Natural killer cell (primary cell): ENCODE data around the gene MBD5. TPM values are rescaled to one million over a fixed set of nuclear protein-coding genes. Genes with fewer than 3 reads are reported as not detected.

ENCODE experiments used
- ATAC-seq, 3 donors: fragments of 150-1000 bp in 2 of 3; fragments of 200-7000 bp in 1 of 3; cut with Tn5 transposase; 1 replicate in 1 of 3; 2 replicates in 2 of 3; pipeline ENCODE4 v1.10.0; 2021; ENCODE audit warnings: mild to moderate bottlenecking in 2 of 3, moderate library complexity in 2 of 3
- DNase-seq, 2 donors: peaks; one replicate each; pipeline versions ENCODE4 v3.0.0 to v3.0.0-alpha.2; 2013 to 2021; ENCODE audit warnings: mixed read lengths in 1 of 2
- H3K27ac ChIP-seq: one replicate; pipeline ENCODE4 v1.5.1; 2013; ENCODE audit warnings: mild to moderate bottlenecking, low read length
- H3K27me3 ChIP-seq: one replicate; pipeline ENCODE4 v1.6.1; 2013; ENCODE audit warnings: low read length; ENCODE audit not compliant: control insufficient read depth, insufficient read depth
- H3K36me3 ChIP-seq: one replicate; pipeline ENCODE4 v1.6.1; 2013; ENCODE audit warnings: low read length; ENCODE audit not compliant: control insufficient read depth, insufficient read depth
- H3K4me1 ChIP-seq: one replicate; pipeline ENCODE4 v1.6.1; 2013; ENCODE audit warnings: low read length; ENCODE audit not compliant: control insufficient read depth, insufficient read depth
- H3K4me3 ChIP-seq: one replicate; pipeline ENCODE4 v1.5.1; 2013; ENCODE audit warnings: low read length
- H3K9me3 ChIP-seq: one replicate; pipeline ENCODE4 v1.6.1; 2013; ENCODE audit warnings: low read length; ENCODE audit not compliant: control insufficient read depth, insufficient read depth
- H3K27ac Mint-ChIP-seq, 2 donors: one replicate each; pipeline ENCODE4 v1.8.0; 2022; ENCODE audit warnings: mild to moderate bottlenecking in 2 of 2, mixed read lengths in 2 of 2, moderate library complexity in 1 of 2
- H3K27me3 Mint-ChIP-seq, 2 donors: one replicate each; pipeline ENCODE4 v1.8.0; 2022; ENCODE audit warnings: low read depth in 2 of 2, mixed read lengths in 2 of 2
- H3K36me3 Mint-ChIP-seq: one replicate; pipeline ENCODE4 v1.8.0; 2022; ENCODE audit warnings: mixed read lengths
- H3K4me1 Mint-ChIP-seq, 2 donors: one replicate each; pipeline ENCODE4 v1.8.0; 2022; ENCODE audit warnings: mixed read lengths in 2 of 2
- H3K4me3 Mint-ChIP-seq: one replicate; pipeline ENCODE4 v1.8.0; 2022; ENCODE audit warnings: mild to moderate bottlenecking, moderate library complexity, mixed read lengths
- H3K9me3 Mint-ChIP-seq, 2 donors: one replicate each; pipeline ENCODE4 v1.8.0; 2022; ENCODE audit warnings: mixed read lengths in 2 of 2
- WGBS: methylation state at CpG from one replicate; pipeline ENCODE4 v1.1.7; 2013; ENCODE audit warnings: missing lambda C conversion rate; ENCODE audit not compliant: insufficient coverage; 5-methylcytosine and 5-hydroxymethylcytosine counted together
- intact Hi-C: fragments of 100-400 bp; cut with micrococcal nuclease; formaldehyde crosslinking; loops from one replicate; pipeline ENCODE4 v1.14.2; 2022
- total RNA-seq, 4 donors: library from RNA; stranded (reverse); fragments of 120-200 nt in 1 of 4; gene quantifications; one replicate each; pipeline versions ENCODE4 v1.2.3 to v1.2.4, GENCODE V29; 2013 to 2022
- TF ChIP-seq, protein P1 (sequence below): fragments of 200-600 bp; IDR thresholded peaks from one replicate; pipeline ENCODE4 v1.8.0; 2022; ENCODE audit warnings: antibody characterized with exemption

The MBD5 gene
- total RNA-seq, 3 donors from 2014 or later (not counting 1 experiment from before 2014, with no cell fraction given), result 83.8 to 96.3 (median 89.7) TPM

DNA sequence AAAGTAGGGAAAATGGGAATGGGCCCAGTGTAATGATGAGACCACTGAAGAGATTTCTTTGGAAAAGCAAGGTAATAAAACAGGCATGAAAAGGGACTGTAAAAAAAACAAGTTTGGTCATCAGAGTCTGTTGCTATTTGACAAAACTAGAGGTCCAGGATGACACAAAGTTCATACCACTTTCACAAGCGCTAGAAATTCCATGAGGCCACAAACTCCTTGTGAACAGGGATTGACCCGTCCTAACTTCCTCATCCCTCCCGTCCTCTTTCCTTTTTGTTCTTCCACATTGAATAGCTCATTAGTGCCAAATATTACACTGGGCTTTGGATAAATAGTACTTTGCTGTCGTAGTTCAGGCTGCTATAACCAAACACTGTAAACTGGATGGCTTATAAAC, 434.9 kb downstream of the MBD5 start:
- Mint-ChIP-seq H3K36me3 (no peaks in the 10 kb centered on the region), H3K27me3 (no peaks in the 10 kb centered on the region), H3K4me1 (no peaks in the 10 kb centered on the region), H3K4me3 (no peak overlapping the region), H3K9me3 (no peaks in the 10 kb centered on the region), H3K27ac (no peak overlapping the region)
- intact Hi-C loops, result no loop called here
- Histone ChIP-seq H3K36me3 (no peaks in the 10 kb centered on the region), H3K4me3 (no peak overlapping the region), H3K9me3 (no peaks in the 10 kb centered on the region), H3K27ac (no peak overlapping the region), H3K27me3 (no peaks in the 10 kb centered on the region), H3K4me1 (no peaks in the 10 kb centered on the region)
- 92% methylated on average over 4 of the region's 4 CpGs for WGBS
- no peak for DNase-seq
- TF ChIP-seq, protein P1, sequence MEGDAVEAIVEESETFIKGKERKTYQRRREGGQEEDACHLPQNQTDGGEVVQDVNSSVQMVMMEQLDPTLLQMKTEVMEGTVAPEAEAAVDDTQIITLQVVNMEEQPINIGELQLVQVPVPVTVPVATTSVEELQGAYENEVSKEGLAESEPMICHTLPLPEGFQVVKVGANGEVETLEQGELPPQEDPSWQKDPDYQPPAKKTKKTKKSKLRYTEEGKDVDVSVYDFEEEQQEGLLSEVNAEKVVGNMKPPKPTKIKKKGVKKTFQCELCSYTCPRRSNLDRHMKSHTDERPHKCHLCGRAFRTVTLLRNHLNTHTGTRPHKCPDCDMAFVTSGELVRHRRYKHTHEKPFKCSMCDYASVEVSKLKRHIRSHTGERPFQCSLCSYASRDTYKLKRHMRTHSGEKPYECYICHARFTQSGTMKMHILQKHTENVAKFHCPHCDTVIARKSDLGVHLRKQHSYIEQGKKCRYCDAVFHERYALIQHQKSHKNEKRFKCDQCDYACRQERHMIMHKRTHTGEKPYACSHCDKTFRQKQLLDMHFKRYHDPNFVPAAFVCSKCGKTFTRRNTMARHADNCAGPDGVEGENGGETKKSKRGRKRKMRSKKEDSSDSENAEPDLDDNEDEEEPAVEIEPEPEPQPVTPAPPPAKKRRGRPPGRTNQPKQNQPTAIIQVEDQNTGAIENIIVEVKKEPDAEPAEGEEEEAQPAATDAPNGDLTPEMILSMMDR, result no peak
- no peak for ATAC-seq

DNA sequence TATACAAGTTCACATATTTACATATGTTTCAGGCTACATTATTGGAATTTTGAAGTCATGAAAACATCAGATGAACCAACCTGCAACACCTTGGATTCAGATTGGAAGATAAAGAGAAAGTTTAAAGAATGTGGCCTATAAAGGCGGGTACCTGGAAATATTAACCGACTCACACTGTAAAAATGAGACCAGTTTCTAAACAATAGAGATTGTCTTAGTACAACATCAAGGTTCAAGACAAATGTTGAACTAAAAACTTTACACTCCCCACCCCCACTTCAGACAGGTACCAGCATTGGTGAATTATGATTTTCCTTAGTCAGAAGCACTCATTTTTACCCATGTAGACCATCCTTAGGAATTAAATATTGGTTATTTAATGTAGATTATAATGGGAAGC, 437.3 kb downstream of the MBD5 start:
- 100% methylated on average over 2 of the region's 2 CpGs for WGBS
- ATAC-seq (no peak), DNase-seq (no peak)
- H3K4me1 ChIP-seq, result no peaks in the 10 kb centered on the region
- TF ChIP-seq, protein P1, result no peak
- no peaks in the 10 kb centered on the region for H3K9me3 ChIP-seq
- Mint-ChIP-seq H3K27ac (no peak overlapping the region), H3K9me3 (no peaks in the 10 kb centered on the region), H3K36me3 (no peaks in the 10 kb centered on the region), H3K27me3 (no peaks in the 10 kb centered on the region), H3K4me1 (no peaks in the 10 kb centered on the region), H3K4me3 (no peak overlapping the region)
- H3K4me3 ChIP-seq, result no peak overlapping the region
- H3K36me3 ChIP-seq, result no peaks in the 10 kb centered on the region
- H3K27ac ChIP-seq, result no peak overlapping the region
- H3K27me3 ChIP-seq, result no peaks in the 10 kb centered on the region
- intact Hi-C loops, result no loop called here

DNA sequence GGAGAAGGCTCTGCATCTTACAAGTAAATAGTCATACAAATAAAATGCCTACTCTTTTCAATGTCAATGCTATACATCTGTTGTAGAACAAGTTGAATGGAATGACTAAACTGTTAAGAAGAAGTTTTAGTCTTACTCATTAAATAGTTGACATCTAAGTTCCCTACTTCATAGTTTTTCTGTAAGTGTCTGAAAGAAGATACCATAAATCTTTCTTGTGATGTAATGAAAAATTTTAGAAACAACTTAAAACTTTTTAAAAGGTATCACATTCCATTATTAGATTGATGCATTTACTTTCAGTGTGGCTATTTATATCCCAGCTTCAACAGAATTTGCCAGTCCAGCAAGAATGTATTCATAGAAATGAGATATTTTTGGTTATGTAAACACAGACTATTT, 438.5 kb downstream of the MBD5 start:
- Histone ChIP-seq H3K9me3 (no peaks in the 10 kb centered on the region), H3K4me3 (no peak overlapping the region), H3K36me3 (peaks cover 2% of the 10 kb centered on the region), H3K27me3 (no peaks in the 10 kb centered on the region), H3K27ac (no peak overlapping the region), H3K4me1 (no peaks in the 10 kb centered on the region)
- Mint-ChIP-seq H3K4me3 (no peak overlapping the region), H3K27ac (no peak overlapping the region), H3K27me3 (no peaks in the 10 kb centered on the region), H3K9me3 (no peaks in the 10 kb centered on the region), H3K36me3 (peaks cover 3% of the 10 kb centered on the region), H3K4me1 (no peaks in the 10 kb centered on the region)
- TF ChIP-seq, protein P1, result no peak
- intact Hi-C loops, result no loop called here
- DNase-seq (no peak), ATAC-seq (no peak)

DNA sequence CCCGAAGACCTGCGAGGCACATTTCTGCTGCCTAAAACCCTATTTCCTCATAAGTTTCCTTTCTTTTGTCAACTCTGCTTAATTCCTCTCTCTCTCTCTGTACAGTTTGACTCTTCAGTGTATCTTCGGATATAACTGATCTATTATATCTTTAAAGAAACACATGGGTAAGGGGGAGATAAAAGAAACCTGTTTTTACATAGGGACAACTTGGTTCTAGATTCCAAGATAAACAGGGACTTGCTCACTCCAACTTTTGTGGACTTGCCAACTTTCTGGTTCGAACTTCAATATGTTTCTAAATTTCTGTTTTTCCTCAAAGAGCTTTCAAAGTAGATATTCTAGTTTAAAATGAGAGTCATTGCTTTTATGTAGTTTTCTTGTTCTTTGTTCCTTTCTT, 441.0 kb downstream of the MBD5 start:
- Mint-ChIP-seq H3K27me3 (no peaks in the 10 kb centered on the region), H3K4me1 (no peaks in the 10 kb centered on the region), H3K4me3 (no peak overlapping the region), H3K36me3 (peaks cover 7% of the 10 kb centered on the region), H3K9me3 (no peaks in the 10 kb centered on the region), H3K27ac (no peak overlapping the region)
- Histone ChIP-seq H3K27me3 (no peaks in the 10 kb centered on the region), H3K36me3 (peaks cover 4% of the 10 kb centered on the region), H3K27ac (no peak overlapping the region), H3K9me3 (no peaks in the 10 kb centered on the region), H3K4me1 (no peaks in the 10 kb centered on the region), H3K4me3 (no peak overlapping the region)
- TF ChIP-seq, protein P1, result no peak
- 100% methylated on average over 3 of the region's 4 CpGs for WGBS
- ATAC-seq (no peak), DNase-seq (no peak)
- intact Hi-C loops, result no loop called here
